GM18951 (cell line): ENCODE measurements around the gene ZBTB40.

ENCODE experiments used
- POLR2A ChIP-seq: IDR thresholded peaks from 4 replicates; pipeline ENCODE4 v1.6.1; 2011; ENCODE audit warnings: mild to moderate bottlenecking; ENCODE audit not compliant: insufficient read length, insufficient read depth; ENCODE audit errors: extremely low read depth
- in situ Hi-C: fragments of 300-500 bp; cut with MboI; formaldehyde crosslinking; loops from one replicate; pipeline ENCODE4 v1.12.0; 2022; ENCODE audit warnings: low sequenced_read_pairs, mixed read lengths, inconsistent platforms; ENCODE audit not compliant: unreplicated experiment

The ZBTB40 gene

GRCh38 chr1:22465671-22466070, 14.0 kb downstream of the ZBTB40 start:
- in situ Hi-C loops: no loop called here
- TF ChIP-seq POLR2A: no peak

GRCh38 chr1:22470227-22470626, 18.6 kb downstream of the ZBTB40 start:
- no peak for TF ChIP-seq POLR2A

GRCh38 chr1:22471078-22471477, 19.4 kb downstream of the ZBTB40 start:
- TF ChIP-seq POLR2A: no peak
- in situ Hi-C loops: no loop called here

More at GRCh38 chr1:22470227-22470626, 18.6 kb downstream of the ZBTB40 start:
- in situ Hi-C loops: no loop called here

GRCh38 chr1:22471610-22472009, 20.0 kb downstream of the ZBTB40 start:
- in situ Hi-C loops: no loop called here
- TF ChIP-seq POLR2A: no peak

GRCh38 chr1:22472596-22472995, 20.9 kb downstream of the ZBTB40 start:
- no peak for TF ChIP-seq POLR2A
- in situ Hi-C loops: no loop called here

- TF ChIP-seq POLR2A: no peak
- in situ Hi-C loops: no loop called here
These were observed 22.3 kb downstream of the ZBTB40 start for GRCh38 chr1:22473952-22474351.

GRCh38 chr1:22476566-22476965, 24.9 kb downstream of the ZBTB40 start:
- in situ Hi-C loops: no loop called here
- TF ChIP-seq POLR2A: no peak

GRCh38 chr1:22483121-22483520, 31.5 kb downstream of the ZBTB40 start:
- in situ Hi-C loops: no loop called here
- no peak for TF ChIP-seq POLR2A

GRCh38 chr1:22484706-22485345, 33.2 kb downstream of the ZBTB40 start:
- in situ Hi-C loops: no loop called here
- TF ChIP-seq POLR2A: no peak

GRCh38 chr1:22485431-22485830, 33.8 kb downstream of the ZBTB40 start:
- no peak for TF ChIP-seq POLR2A
- in situ Hi-C loops: no loop called here

GRCh38 chr1:22487781-22488180, 36.1 kb downstream of the ZBTB40 start:
- TF ChIP-seq POLR2A: no peak
- in situ Hi-C loops: no loop called here

GRCh38 chr1:22488319-22488718, 36.7 kb downstream of the ZBTB40 start:
- in situ Hi-C loops: no loop called here
- no peak for TF ChIP-seq POLR2A

GRCh38 chr1:22489278-22489677, 37.6 kb downstream of the ZBTB40 start:
- in situ Hi-C loops: no loop called here
- TF ChIP-seq POLR2A: no peak

- in situ Hi-C loops: no loop called here
- no peak for TF ChIP-seq POLR2A
These were observed 38.2 kb downstream of the ZBTB40 start for GRCh38 chr1:22489823-22490222.

- no peak for TF ChIP-seq POLR2A
- in situ Hi-C loops: no loop called here
These were observed 38.7 kb downstream of the ZBTB40 start for GRCh38 chr1:22490309-22490708.
